GM18519 (cell line): ENCODE data around the gene PAFAH1B1.
"Not testable (repeated sequence)": the region's sequence is repeated elsewhere in the genome, so short reads cannot be mapped to it uniquely, and the experiment has no call there.

ENCODE experiments used
- ATAC-seq: cut with Tn5 transposase; IDR thresholded peaks from one replicate; pipeline ENCODE4 v1.9.1; 2021; ENCODE audit warnings: mild to moderate bottlenecking, moderate library complexity; ENCODE audit not compliant: unreplicated experiment, low FRiP score

Gene PAFAH1B1

DNA sequence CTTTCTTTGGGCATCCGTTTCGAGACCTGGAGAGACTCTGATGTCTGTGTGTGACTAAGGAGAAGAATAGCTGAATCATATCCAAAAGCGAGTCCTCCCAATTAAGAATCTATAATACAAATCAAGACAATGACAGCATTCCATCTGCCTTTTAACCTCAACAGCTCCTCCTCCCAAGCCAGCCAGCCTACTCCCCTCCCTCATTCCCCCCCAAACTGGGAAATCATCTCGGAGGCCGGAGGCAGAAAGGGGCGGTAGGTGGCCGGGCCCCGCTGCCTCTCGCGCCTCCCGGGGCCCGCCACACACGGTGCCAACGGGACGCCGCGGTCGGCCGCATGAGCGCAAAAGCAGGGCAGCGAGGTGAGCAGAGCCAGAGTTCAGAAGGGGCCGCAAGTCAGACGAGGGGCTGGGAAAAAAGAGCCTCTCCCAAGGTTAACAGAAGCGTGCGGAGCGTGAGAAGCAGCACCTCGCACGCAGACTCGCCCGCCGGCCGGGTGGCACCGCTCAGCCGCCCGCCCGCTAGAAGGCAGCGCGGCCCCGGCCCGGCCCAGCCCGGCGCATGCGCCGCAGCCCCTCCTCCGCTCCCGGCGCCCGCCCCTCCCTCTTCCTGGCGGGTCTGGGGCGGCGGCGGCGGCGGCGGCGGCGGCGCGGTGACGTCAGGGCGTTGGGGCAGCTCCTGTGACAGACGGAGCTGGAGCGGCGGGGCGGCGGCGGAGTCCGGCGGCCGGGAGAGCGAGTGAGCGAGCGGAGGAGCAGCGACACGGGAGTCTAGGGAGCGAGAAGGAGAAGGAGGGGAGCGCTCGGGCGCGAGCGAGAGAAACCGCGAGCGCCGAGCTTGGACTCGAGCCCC is at the start of gene PAFAH1B1:
PAFAH1B1 (plus strand) TSS at position 684 of the 850 bp plus-strand sequence. CDS start 44,635 bp downstream, outside the sequence.
- ATAC-seq = peak; percentile 49

DNA sequence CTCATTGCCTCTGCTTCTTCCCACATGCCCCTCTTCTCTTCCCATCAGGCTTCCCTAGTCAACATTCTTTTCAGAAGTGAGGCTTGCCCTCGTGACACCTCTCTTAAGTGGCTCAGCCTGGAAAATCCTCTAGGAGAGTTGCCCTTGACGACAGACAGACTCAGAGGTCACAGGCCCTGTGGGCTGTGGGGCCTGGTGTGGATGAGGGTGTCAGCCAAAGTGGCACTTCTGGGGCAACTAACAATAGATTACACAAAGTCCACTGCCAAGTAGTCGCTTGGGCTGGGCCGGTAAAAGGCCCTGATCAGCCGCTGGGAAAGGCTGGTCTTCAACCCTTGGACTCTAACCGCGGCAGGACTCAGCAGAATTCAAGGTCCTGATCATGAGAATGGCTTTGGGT is 48.1 kb upstream of the PAFAH1B1 start:
- ATAC-seq = no peak

DNA sequence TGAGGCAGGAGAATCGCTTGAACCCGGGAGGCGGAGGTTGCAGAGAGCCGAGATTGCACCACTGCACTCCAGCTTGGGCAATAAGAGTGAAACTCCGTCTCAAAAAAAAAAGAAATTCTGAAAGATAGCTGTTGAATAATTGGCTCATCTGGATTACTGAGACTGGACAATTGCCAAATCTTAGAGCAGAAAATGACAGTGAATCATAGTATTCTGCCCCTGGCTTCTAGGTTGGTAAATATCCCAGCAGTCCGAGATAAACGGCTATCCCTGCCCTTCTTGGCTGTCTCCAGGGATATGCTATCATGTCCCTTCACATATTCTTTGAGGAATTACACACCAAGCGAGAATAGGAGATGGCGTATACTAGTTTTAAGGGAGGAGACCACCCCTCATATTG is 46.3 kb upstream of the PAFAH1B1 start:
- ATAC-seq = no peak

DNA sequence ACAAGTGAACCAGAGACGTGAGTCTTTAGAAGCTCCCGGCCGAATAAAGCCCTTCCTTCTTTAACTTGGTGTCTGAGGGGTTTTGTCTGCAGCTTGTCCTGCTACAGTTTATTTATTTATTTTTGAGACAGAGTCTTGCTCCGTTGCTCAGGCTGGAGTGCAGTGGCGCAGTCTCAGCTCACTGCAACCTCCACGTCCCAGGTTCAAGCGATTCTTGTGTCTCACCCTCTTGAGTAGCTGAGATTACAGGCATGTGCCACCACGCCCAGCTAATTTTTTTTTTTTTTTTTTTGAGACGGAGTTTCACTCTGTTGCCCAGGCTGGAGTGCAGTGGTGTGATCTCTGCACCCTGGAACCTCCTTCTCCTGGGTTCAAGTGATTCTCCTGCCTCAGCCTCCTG is 45.4 kb upstream of the PAFAH1B1 start:
- not testable (repeated sequence) for ATAC-seq

DNA sequence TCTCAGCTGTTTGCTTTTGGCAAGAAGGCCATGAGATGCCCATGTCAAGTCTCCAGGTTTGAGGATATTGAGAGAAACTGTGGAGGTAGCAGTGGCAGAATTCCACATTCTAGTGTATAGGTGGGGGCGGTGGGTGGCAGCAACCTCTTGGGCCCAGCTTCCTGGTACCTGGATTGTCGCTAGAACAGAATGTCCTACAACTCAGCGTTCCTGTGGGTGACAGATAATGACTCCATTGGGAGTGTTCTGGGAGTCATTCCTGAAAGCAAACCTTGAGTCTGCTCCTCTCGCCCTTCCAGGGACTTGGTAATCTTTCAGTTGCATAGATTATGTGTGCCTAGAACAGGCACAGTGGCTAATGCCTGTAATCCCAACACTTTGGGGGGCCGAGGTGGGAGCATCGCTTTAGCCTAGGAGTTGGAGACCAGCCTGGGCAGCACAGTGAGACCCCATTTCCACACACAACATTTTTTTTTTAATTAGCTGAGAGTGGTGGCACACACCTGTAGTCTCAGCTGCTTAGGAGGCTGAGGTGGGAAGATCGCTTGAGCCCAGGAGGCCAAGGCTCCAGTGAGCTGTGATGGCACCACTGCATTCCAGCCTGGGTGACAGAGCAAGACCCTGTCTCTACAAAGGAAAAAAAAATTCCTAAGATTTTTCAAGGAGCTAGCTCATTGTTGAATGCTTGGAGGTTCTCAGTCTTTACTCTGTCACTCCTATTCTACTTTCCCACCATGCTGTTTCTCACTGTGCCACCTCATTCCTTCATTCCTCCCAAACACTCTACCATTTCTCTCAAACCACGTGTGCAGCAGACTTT is 43.9 kb upstream of the PAFAH1B1 start:
- no peak for ATAC-seq

DNA sequence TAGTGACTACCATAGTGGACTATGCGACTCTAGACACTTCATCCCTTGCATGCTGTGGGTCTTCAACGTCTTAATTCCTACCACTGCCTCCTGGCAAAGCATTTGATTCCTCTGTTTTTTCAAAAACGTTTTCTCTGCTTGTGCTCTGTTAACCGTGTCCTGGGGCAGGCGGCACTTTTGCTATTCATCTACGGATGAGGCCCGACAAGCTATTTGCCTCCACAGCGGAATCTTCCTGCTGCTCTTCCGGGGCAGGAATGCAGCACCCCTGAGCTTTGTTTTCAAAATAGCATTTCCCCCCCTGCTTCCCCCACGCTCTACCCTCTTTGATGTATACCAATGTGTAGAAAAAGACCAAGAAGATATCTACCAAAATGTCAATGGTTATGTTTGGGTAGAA is 42.0 kb upstream of the PAFAH1B1 start:
- no peak for ATAC-seq

DNA sequence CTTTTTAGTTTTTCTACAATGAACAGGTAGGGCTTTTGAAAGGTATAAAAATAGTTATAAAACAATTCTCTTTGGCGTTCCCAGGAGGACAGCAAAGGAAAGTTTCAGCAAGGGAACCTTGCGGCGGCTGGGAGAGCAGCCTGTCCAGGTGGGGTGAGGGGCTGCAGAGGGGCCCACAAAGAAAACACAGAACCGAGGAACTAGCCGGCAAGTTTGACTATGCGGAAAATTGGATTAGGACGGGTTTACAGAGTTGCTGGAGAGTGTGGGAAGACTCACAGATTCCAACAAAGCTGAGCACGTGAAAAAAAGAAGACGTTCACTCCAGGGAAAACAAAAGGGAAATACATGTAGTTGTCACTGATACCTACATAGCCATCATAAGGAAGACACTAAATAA is 41.5 kb upstream of the PAFAH1B1 start:
- no peak for ATAC-seq

DNA sequence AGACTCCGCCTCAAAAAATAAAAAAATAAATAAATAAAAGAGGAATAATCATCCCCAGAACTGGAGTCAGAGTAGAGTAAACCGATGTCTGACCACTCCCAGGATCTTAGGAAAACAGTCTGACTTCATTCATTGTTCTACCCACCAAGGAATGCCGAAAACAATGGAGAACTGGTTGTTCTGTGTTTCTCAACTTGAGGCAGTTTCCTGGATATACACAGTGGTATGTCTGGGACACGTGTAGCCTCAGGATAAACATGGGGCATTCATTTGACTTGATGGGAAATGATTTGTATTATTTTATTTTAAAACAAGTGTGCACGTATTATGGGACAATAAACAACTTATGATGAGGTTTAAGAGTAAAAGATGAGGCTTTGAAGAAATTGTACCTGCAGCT is 32.8 kb upstream of the PAFAH1B1 start:
- no peak for ATAC-seq

DNA sequence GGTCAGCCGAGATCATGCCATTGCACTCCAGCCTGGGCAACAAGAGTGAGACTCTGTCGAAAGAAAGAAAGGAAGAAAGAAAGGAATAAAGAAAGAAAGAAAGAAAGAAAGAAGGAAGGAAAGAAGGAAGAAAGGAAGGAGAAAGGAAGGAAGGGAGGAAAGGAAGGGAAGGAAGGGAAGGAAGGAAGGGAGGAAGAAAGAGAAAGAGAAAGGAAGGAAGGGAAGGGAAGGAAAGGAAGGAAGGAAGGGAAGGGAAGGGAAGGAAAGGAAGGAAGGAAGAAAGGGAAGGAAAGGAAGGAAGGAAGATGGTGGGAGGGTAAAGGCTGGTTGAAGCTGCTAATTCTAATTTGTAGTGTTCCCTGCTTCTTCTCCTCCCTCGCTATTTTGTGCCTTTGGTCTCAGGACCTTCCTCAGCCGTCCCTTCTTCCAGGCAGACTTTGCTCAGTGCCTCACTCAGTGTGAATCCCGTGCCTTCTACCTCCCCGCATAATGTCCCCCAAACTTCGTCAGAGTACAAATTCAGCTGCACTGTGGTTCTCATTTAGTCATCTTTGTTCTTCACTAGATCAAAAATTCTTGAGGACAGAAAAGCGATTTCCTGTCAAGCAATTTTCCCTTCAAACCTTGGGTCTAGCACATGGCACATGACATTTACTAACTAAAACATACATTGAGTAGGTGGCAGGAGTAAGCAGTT is 31.1 kb upstream of the PAFAH1B1 start:
- ATAC-seq = no peak

DNA sequence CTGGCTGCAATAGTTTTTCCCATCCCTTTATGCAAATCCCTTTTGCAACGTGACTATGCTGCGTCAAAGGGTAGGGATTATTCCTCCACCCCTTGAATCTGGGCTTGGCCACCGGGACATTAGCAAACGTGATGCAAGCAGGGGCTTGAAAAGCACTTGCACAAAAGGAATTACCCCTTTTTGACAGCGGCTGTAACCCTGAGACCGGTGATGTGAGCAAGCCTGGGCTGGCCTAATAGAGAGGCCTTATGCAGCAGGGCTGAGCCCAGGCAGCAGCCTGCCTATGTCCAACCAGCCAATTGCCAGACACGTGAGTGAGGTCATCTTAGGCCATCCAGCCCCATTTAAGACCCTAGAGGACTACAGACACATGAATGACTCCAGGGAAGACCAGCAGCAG is 30.4 kb upstream of the PAFAH1B1 start:
- no peak for ATAC-seq

DNA sequence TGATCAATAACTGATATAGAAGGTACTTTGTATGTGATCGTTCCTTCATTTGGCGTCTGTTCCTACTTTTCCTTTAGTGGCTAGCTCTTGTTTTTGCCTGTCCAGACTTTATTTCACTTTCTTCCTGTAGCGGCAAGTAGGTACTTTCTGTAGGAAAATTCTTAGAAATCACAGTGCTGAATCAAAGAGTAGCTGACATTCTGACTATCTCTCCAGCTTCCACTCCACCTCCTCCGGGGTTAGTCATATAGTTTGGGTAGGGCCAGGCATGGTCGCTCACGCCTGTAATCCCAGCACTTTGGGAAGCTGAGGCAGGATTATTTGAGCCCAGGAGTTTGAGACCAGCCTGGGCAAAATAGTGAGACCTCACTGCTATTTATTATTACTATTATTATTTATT is 29.9 kb upstream of the PAFAH1B1 start:
- ATAC-seq = no peak

DNA sequence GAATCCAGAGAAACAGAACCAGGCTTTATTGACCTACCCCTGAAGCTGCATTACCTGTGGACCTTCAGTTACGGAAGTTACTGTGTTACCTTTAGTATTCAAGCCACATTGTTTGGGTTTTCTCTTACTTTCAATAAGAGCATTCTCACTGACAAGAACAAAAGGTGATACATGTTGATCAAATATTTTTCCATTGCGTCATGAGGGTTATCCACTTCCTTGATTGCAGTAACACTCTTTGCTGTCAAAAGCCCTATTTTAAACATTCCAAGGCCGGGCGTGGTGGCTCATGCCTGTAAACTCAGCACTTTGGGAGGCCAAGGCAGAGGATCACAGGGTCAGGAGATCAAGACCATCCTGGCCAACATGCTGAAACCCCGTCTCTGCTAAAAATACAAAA is 28.6 kb upstream of the PAFAH1B1 start:
- ATAC-seq = no peak

DNA sequence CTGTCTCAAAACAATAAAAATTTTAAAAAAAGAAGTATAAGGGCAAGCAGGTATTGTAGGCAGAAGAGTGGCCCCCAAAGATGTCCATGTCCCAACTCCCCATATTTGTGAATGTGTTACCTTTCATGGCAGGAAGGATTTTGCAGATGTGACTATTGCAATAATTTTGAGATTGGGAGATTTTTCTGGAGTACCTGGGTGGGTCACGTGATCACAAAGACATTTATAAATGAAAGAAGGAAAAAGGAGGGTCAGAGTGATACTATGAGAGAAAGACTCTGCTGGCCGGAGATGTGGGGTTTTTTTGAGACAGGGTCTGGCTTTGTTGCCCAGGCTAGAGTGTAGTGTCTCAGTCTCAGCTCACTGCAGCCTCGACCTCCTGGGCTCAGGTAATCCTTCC is 27.4 kb upstream of the PAFAH1B1 start:
- no peak for ATAC-seq

DNA sequence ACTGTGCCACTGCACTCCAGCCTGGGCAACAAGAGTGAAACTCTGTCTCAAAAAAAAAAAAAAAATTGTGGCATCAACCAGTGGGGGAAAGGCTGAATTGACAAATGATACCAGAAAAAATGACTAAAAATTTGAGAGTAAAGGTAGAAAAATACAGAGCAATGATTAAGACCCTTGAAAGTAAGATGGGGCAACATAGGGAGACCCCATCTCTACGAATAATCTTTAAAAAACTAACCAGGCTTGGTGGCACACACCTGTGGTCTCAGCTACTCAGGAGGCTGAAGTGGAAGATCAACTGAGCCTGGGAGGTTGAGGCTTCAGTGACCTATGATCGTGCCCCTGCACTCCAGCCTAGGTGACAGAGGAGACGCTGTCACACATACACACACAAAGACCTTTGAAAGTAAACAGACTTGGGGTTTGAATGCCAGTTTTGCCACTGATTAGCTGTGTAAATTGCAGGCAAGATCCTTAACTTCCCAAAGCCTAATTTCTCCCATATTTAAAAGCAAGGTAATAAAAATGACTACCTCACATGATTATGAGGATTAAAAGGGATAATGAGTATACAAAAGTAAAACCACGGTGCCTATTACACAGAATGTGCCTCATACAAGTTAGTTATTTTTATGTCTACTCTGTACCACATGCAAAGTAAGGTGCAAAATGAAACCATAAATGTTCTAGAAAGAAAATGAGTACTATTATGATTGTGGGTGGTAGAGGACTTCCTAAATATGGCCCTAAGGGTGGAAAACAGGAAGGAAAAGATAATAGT is 21.7 kb upstream of the PAFAH1B1 start:
- ATAC-seq = peak; percentile 42

DNA sequence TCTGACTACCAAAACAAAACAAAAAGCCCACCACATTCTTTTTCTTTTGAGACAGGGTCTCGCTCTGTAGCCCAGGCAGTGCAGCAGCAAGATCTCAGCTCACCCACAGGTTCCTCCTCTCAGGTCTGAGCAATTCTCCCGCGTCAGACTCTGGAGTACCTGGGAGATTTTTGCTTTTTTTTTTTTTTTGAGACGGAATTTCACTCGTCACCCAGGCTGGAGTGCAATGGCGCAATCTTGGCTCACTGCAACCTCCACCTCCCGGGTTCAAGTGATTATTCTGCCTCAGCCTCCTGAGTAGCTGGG is 21.2 kb upstream of the PAFAH1B1 start:
- not testable (repeated sequence) for ATAC-seq

DNA sequence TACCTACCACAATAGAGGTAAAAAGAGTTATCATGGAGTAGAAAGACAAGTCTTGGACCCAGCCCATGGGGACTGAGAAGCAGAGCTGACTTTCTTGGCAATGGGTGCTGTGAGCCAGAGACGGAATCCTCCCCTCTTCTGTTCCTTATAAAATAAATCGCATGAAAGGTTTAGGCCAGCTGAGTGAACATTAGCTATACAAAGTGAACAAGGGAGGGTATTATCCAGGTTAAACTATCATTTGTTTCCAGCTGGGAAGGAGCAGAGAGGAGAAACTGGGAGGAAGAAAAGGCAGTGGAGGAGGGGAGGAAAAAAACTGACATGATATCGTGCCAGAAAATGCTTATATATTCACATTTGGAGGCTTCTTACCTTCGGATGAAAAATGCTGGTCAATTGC is 13.3 kb upstream of the PAFAH1B1 start:
- ATAC-seq = no peak

DNA sequence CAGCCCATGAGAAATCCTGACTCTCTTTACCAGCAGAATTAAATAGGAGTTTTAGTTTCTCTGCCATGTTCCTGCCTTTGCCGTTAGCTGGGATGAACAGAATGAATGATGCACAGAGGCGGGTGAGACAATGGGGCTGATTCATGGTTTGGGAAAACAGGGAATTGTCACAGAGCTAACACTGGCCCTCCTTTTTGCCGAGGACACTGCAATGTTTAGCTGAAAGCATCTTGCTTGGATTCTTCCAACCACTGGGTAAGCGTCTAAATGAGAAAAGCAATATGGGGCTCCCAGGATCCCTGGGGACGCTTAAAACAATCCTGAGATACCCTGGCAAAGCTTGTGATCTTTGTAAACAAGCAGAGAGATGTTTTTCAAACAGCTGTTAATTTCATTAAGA is 12.8 kb upstream of the PAFAH1B1 start:
- ATAC-seq = no peak

DNA sequence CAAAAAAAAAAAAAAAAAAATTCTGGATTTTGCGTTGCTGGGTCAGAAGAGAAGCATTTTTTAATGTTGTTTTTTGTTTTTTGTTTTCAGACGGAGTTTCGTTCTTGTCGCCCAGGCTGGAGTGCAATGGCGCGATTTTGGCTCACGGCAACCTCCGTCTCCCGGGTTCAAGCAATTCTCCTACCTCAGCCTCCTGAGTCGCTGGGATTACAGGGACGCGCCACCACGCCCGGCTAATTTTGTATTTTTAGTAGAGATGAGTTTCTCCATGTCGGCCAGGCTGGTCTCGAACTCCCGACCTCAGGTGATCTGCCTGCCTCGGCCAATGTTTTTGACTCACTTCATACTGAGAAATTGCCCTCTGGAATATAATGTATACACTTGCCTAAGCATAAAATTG is 11.0 kb upstream of the PAFAH1B1 start:
- no peak for ATAC-seq

DNA sequence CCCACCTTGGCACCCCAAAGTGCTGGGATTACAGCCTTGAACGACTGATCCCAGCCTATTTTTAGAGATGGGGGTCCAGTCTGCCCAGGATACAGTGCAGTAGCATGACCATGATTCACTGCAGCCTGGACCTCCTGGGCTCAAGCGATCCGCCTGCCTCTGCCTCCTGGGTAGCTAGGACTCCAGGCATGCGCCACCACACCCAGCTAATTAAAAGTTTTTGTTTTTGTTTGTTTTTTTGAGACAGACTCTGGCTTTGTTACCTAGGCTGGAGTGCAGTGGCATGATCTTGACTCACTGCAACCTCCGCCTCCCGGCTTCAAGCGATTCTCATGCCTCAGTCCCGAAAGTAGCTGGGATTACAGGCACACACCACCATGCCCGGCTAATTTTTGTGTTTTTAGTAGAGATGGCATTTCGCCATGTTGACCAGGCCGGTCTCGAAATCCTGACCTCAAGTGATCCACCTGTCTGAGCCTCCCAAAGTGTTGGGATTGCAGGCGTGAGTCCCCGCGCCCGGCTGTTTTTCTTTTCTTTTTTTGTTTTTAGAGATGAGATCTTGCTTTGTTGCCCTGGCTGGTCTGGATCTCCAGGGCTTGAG is 2.3 kb upstream of the PAFAH1B1 start:
- no peak for ATAC-seq
